ENCODE results near the gene LRSAM1.

LRSAM1 gene

GRCh38 chr9:127450830-127451607 lies at the start of gene LRSAM1, which contains the start of gene RPL12:
TSS of gene LRSAM1 (plus strand) at chr9:127451510. CDS start at chr9:127454528, 3,018 bp downstream.
TSS of gene RPL12 (minus strand) at chr9:127451406. CDS start at chr9:127451317, 89 bp downstream.
- DNase-seq = peak; percentile 80

GRCh38 chr9:127402401-127403090 lies 48.8 kb upstream of the LRSAM1 start:
- DNase-seq = no peak

GRCh38 chr9:127403507-127404192 lies 47.7 kb upstream of the LRSAM1 start:
- no peak for DNase-seq

DNA sequence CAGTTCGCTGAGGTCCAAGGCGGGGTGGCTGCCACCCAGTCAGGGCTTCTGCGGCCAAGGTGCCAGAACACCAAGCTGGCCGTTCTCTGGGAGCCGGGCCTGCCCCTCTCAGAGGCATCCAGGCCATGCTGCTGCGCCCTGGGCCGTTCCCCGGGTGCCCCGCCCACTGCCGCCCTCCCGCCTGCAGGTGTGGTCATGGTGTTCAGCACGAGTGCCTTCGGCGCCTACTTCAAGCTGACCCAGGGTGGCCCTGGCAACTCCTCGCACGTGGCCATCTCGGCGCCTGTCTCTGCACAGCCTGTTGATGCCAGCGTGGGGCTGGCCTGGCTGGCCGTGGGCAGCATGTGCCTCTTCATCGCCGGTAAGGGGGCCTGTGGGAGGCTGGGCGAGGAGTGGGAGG lies 46.7 kb upstream of the LRSAM1 start:
- DNase-seq = no peak

DNA sequence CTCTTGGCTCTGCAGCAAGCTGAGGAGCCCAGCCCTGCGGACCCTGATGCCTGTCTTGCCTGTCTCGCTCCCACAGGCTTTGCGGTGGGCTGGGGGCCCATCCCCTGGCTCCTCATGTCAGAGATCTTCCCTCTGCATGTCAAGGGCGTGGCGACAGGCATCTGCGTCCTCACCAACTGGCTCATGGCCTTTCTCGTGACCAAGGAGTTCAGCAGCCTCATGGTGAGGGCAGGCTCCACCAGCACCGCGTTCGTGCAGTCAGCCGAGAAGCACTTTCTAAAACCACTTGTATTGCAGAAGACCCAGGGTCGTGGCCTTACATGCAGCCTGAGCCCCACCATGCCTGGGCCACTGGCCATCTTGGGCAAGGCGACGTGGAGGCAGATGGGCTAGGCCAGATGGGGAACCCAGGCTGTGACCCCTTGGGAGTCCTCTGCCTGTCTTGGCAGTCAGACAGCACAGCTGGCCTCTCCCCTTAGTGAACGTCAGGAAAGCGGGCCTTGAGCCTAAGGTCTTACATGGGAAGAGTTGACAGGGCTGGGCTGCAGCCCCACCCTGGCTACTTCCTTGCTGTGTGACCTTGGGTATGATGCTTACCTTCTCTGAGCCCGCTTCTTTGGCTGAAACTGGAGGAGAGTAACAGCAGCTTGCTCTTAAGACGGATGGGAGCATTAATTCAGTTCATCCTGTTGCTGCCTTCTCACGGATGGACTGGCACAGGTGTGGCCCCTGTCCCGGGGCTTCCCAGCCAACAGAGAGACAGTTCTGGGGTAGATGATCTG lies 45.8 kb upstream of the LRSAM1 start:
- DNase-seq = no peak

DNA sequence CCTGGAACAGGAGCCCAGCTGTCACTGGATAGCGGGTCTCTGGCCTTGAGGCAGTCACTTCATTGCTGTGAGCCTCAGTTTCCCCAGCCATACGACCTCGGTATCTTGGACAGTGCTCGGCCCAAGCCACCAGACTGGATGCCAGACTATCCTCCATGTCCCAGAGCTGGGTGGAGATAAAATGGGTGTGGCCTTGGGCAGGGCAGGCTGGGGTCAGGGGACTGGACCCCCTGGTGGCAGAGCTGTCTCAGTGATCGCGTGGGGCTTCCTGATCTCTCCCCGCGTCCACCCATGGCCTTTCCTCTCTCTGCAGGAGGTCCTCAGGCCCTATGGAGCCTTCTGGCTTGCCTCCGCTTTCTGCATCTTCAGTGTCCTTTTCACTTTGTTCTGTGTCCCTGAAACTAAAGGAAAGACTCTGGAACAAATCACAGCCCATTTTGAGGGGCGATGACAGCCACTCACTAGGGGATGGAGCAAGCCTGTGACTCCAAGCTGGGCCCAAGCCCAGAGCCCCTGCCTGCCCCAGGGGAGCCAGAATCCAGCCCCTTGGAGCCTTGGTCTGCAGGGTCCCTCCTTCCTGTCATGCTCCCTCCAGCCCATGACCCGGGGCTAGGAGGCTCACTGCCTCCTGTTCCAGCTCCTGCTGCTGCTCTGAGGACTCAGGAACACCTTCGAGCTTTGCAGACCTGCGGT lies 44.4 kb upstream of the LRSAM1 start:
- no peak for DNase-seq

GRCh38 chr9:127407492-127407843 lies 43.8 kb upstream of the LRSAM1 start:
- no peak for DNase-seq

DNA sequence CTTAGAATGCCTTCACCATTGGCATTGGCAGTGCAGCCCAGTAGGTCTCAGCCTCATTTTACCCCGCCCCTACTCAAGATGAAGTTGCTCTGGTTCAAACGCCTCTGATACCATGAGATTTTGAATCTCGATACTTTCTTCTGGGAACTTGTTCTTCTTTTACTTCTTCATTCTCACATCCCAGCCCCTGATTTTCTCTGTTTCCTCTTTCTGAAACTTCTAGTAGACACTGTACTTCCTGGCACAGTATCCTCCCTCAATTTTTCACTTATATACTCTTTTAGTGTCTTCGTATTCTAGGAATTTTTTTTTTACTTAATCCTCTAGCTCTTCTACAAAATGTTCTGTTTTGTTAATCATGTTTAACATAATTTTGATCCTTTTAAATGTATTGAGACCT lies 40.2 kb upstream of the LRSAM1 start:
- no peak for DNase-seq

GRCh38 chr9:127415141-127415540 lies 36.2 kb upstream of the LRSAM1 start:
- no peak for DNase-seq

- DNase-seq = no peak
Measured at GRCh38 chr9:127415657-127416056, 35.7 kb upstream of the LRSAM1 start.

GRCh38 chr9:127417131-127418036 lies 33.9 kb upstream of the LRSAM1 start:
- DNase-seq = no peak

DNA sequence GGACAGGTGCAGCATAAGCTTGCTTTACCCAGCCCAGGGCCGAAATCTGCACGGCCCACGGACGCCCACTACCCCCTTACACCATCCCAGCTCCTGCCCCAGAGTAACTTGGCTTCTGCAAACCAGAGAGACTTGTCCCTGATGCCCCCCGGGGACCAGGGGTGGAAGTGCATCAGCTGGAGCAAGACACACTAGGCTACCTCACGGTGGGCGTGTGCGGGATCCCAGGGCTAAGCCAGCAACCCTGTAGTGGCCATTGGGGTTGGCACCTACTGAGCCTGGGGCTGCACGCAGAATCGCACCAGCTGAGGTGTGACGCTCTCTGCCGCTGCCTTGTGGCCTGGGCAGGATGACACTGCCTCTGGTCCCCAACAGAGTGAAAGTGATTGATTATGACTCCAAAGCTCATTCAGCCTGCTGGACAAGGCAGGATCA lies 33.3 kb upstream of the LRSAM1 start:
- no peak for DNase-seq

- no peak for DNase-seq
Measured at GRCh38 chr9:127419348-127419747, 32.0 kb upstream of the LRSAM1 start.

DNA sequence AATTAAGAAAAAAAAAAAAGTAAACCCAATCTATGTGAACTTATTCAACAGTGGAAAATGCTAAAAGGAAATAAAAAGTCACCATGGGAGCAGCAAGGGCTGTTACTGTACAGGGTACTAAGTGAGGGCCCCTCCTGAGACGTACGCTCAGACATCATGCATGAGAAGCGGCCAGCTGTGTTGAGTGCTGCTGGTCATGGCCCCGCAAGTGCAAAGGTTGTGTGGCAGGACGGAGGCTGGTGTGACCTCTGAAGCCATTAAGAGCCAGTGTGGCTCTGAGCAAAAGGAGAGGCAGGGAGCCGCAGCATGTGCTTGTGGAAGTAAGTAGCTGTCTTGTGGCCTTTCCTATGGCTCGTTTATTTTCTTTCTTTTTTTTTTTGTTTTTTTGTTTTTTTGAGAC lies 30.3 kb upstream of the LRSAM1 start:
- DNase-seq = no peak

DNA sequence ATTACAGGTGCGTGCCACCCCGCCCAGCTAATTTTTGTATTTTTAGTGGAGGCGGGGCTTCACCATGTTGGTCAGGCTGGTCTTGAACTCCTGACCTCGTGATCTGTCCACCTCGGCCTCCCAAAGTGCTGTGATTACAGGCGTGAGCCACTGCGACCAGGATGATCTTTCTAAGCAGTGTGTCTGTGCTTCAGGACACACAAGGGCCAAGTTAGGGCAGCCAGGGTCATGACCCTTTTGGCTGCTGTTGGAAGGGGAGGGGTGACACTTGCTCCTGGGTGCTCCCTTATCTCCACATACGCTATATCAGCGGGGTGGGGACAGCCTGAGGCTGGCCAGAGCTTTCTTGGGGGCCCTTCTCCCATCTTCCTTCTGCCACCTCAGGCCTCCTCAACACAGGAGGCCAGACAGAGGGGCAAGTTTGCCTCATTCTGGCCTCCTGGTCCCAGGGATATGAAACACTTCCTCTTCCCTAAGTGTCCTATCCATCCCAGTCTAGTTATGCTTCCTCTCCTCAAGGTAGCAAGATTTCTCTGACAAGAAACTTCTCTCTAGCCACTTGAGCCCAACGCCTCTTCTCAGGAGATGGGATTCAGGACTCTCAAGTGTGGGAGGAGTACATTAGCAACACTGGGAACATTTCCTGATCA lies 29.1 kb upstream of the LRSAM1 start:
- no peak for DNase-seq

DNA sequence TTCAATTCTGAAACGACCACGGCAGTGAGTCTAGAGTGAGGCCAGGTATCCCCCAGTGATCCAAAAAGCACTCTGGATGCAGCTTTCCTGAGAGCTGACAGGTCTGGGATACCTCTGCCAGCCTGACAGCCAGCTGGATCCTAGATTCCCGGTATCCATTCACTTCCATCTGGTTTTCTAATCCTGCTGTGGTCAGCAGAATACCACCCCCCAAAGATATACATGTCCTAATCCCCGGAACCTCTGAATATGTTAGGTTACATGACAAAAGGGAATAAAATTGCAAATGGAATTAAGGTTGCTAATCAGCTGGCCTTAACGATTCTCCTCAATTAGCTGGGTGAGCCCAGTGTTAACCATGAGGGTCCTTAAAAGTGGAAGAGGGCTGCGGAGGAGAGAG lies 28.5 kb upstream of the LRSAM1 start:
- no peak for DNase-seq

DNA sequence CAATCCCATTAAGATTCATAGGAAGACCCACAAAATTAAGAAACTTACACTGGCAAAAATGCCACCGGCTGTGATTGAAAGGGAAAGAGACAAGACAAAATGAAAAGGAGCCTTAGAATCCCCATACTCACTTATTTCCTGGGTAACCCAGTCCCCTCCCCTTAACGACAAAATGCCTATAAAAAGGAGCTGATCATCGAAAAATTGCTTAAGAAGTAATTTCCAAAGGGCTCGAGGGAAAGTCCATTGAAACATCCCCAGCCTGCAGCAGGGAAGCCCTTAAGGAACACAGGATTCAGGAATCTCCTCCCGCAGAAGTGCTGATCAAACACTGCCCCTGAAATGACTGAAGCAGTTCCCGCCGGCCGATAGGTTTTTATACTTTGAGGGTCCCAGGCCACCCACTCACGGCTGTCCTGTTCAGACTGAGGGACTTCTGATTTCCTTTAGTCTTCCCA lies 27.8 kb upstream of the LRSAM1 start:
- no peak for DNase-seq

DNA sequence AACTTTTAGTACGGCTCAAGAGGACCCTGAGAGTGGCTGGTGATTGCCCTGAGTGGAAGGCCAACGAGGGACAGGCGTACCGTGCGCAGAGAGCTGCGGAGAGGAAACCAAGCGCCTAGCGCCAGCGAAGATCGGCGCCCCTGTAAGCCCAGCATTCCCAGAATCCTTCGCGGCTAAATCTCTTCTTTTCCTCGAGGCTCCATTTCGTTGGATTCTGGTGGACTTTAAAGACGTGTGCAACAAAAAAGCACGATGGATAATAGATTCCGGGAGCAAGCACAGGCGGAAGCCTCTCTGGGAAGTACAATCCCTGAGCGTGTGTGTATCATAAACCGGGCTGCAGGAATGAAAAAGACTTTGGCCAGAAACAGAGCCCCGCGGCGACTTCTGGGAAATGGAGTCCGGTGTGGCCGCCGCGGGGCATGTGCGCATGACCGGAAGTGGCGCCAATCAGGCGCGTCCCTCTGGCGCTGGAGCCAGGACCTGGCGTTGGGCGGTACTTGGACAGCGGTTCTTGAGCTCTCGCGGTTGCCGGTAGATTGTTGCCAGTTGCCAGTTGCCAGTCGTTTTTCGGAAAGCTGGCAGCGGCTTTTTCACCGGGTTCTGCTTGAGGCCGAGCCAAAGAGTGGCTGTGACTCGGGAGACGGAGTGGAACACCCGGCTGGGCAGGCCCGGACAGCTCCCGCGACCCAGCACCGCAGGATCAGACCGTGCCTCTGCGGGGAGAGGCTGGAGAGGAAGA lies 27.2 kb upstream of the LRSAM1 start, which contains the start of gene ZNF79:
Gene ZNF79 (plus strand): TSS at position 449 of the 742 bp plus-strand sequence. CDS start 406 bp downstream, outside the sequence.
- peak; percentile 65 for DNase-seq

DNA sequence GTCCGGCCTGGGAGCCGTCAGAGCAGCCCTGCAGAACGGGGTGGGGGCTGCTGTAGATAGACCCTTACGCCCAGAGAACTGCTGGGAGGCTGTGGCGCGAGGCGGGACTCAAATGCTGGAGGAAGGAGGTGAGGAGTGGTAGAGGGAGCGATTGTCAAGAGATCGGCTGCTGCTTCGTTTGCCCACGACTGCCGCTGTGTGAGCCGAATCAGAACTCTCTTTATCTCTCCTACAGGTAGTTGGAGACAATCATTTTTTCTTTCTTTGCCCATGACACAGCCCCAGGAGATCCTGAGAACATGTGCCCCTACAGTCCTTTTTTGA lies 26.7 kb upstream of the LRSAM1 start:
- no peak for DNase-seq

- no peak for DNase-seq
Measured at GRCh38 chr9:127426756-127427155, 24.6 kb upstream of the LRSAM1 start.

Measured in NCI-H526 treated with DMSO at 0.1 percent for 48 hours (cell line).